Eye (tissue), 1 donor: ENCODE data around the gene RALGAPA2.

Source experiments
- DNase-seq: peaks from one replicate; pipeline ENCODE4 v3.0.0-alpha.2; 2015

RALGAPA2 gene

DNA sequence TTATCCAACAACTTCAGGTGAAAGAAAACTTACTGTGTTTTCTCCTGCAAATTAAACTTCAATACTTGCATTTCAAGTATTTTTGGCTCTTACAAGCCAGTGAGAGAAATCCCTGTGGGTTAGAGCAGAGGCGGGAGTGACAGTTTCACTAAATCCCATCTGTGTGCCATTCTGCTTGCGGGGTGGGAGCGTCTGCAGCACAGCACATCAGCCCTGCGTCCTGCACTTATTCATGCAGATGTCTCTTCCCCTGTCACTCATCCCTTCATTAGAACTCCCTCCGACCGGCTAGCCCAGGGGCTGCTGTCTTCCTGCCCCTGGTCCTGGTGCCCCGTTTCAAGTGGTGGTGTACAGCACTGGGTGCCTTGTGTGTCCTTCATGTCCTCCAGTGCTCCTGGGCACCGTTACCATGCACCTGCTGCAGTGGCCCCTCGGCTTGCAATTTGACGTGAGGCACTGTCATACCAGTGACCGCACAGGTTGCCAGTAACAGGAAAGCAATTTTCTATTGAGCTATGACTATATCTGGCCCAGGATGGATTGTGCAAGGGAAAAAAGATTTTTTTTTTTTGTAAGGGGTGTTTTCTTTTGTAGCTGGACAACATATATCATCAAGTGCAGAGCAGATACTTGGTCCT is 285.1 kb downstream of the RALGAPA2 start:
- DNase-seq, result no peak

DNA sequence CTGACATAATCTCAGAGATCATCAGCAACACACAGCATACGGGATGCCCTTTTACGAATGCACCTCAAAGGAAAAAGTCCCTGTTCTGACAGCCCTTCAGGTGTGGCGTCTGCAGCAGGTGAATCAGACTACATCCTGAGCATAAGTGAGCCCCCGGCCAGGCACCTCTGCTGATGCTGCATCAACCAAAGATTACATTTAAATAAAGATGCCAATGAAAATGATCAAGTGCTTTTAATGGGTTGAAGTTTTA is 285.9 kb downstream of the RALGAPA2 start:
- no peak for DNase-seq

DNA sequence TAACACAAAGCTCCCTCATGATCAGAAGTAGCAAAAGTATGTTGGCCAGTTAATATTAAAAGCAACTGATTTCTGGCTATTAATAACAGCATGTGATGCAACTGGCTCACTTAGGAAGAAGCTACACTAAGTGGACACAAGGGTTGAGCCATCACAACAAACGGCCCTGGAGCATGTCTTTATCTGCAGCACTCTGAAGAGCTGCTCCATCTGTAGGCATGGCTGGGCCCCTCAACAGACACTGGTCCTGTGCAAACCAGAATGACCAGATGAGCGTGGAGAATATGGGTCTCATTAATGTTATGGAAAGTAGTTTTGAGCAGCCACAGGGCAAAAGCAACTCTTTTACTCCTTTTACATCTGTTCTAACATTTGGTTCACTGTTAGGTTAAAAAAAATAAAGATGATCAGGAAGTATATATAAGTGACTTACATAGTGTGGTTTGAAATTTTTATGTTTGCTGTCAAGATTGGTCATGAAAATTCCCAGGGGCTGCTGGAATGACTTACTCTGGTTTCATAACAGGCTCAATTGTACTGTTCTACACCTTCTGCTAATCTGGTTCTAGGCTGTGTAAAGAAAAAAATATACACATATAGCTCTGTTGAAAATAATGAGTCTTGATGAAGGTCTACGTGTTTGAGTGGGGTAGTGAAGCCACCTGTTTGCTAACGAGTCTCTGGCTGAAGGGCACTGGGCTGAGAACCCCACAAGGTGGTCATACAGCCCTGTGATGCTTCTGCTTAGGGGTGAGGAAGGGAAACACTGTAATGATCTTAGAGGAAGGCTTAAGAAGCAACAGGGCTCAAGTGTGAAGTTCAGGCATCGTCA is 286.4 kb downstream of the RALGAPA2 start:
- no peak for DNase-seq

DNA sequence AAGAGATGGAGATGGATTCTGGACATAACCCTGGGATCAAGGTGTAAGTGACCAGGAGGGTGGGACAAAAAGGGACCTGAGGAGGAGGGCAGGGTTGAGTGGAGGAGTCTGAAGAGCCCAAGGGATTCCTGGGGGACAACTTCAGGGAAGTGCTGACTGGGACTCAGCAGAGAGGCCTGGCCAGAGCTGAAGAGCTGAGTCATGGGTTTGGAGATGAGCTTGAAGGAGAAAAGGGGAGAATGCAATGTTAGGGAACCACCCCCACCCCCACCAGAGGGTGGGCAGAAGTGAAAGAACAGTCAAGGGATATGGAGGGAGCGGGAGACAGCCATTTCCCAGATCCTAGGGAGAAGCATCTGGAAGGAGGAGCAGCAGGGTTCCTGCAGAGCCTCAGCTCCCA is 289.3 kb downstream of the RALGAPA2 start:
- DNase-seq, result no peak

DNA sequence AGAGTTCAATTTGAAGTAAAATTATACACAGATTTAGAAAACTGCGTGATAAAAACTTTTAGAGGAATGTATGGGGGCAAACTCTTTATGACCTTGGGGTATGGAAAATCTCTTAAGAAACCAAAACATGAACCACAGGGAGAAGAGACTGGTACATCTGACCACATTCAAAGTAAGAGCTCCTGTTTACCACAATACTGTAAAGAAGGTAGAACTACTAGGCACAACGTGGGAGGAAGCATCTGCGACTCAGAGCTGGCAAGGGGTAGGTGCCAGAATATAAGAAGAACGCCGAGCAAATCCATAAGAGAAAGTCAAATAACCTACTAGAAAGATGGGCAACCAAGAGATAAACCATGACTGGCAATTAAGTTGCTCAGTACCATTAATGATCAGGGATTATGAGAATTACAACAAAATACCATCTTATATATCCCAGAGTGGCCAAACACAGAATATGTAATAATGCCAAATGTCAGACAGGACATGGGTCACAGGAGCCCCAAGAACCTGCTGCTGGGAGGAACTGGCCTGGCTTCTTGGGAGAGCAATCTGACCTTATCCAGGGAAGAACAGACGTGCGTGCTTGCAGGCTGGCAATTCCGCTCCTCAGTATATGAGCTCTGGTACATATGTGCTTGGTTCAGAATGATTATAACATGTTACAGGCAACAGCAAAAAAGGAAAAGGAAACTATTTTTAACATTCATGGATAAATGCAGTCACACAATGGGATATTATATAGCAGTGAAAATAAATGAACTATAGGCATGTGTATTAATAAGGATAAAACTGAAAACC is 294.4 kb downstream of the RALGAPA2 start:
- no peak for DNase-seq

DNA sequence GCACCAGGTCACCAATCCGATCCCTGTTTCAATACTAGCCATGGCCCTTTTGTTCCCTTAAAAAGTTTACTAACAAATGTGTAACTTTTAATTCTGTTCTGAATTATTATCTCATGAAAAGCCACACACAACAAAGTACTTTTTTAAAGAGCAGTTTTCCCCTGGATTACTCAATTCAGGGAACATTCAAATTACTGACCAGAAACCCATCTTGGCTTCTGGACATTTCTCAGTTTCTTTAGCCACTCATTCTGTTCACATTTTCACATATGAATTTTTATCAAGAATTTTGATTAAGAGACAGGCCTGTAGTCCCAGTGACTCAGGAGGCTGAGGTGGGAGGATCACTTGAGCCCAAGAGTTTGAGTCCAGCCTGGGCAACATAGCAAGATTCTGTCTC is 297.1 kb downstream of the RALGAPA2 start:
- DNase-seq, result no peak

DNA sequence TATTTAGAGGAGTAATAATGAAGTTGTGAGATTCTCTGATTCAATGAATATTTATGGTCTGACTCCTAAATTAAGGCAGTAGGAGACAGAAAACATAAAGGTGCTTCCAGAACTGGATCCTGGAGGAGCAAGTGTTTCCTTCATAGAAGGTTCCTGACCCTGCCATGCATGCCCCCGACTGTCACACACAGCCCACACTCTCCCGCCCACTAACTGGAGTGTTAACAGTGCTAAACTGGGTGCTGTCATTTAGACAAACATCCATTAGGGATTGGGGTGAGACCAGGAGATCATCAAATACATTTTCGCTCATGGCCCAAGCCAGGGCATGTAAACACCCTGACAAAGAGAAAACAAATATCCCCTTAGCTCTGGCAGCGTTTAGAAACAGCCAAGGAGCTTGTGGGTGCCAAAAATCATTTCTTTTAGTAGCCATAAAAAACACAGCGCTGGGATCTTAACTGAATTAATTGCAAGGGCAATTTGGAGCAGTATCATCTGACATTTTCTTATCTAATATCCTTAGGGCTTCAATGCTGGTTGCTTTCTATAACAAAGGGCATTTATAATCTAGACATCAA is 297.7 kb downstream of the RALGAPA2 start:
- no peak for DNase-seq

DNA sequence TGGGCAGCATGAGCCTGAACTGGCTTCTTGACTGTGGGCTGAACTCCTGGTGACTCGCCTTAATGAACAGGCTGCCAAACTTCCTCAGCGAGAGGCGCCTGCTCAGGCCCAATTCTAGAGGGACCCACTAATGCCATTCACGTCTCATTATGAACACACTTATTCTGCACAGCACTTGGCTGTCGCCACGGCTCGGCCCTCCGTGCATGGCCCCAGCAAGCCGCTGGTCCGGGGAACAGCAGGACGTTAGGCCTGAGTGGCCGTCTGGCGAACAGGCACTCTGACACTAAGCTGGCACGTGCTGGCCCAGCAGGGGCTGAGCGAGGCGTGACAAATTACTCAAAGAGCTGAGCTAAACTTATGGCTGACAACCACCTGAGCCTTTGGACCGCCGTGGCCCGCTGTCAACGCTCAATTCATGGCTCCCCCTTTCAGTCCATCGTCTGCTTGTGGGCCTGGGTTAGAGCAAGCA is 298.6 kb downstream of the RALGAPA2 start:
- DNase-seq, result peak; percentile 79

DNA sequence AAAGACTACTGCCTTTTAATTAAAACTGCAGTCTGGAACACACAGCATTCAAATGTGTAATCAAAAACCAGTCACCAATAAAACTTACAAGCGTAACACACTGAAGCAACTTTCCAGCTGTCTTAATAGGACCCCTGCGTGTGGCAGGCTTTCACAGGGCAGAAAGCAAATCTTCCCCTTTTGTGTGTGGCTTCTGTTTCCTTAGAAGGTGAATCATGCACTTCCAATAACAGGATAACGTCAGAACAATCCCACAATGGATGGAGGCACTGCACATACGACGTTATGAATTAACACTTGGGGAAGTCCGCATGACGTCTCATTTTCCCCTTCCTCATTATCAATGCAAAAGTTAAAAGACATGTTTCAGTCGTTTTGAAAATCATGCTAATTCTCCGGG is 299.7 kb downstream of the RALGAPA2 start:
- DNase-seq, result peak; percentile 36

DNA sequence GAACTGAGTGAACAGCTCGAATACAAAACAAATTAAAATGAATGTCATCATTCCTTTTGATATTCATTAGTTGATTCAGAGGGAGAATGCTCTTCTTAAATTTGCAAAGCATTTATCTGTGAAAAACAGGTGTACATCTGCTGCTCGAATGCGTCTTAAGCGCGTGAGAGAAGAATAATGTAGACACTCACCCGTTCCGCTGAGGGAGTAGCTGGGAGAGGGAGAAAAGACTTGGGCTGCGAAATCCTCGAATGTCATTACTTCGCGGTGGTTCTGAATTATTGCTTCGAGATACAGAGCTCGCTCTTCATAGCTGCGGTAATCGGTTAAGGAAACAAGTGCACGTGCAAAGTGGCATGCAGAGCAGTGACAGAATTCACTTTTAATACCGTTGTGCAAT is 300.6 kb downstream of the RALGAPA2 start:
- peak; percentile 56 for DNase-seq

DNA sequence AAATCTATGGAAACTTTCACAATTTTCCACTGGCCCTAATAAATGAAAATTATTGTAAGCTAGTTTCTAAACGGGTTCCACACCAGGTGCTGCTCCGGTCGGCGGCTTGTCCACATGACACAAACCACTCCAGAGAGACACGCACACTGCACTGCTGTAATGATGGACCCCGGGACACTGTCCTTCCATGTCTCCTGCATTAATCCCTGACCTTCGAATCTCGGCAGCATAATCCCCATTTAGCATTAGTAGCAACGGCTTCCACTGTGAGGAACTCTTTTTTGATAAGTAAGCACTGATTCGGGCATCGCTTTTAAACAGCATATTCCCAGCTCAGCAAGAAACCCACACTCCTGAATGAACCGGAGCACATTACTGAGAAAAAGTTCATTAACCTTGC is 301.0 kb downstream of the RALGAPA2 start:
- peak; percentile 68 for DNase-seq

DNA sequence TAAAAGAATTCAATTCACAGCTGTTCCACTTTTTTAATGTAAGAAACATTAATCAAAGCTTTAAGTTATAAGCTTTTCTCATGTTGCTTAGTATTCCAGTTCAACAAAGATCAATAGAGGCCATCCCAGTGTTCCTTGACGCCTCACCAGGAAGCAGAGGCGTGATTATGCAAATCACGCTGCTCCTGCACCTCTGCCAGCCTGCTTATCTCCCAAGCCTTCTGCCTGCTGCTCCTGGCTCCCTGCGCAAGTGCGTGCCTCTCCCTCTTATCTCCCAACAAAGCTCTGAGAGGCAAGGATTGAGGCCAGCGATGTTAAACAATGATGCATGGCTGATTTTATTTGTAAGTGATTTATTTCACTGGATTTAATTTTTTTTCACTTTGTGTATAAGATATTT is 301.8 kb downstream of the RALGAPA2 start:
- peak; percentile 78 for DNase-seq

DNA sequence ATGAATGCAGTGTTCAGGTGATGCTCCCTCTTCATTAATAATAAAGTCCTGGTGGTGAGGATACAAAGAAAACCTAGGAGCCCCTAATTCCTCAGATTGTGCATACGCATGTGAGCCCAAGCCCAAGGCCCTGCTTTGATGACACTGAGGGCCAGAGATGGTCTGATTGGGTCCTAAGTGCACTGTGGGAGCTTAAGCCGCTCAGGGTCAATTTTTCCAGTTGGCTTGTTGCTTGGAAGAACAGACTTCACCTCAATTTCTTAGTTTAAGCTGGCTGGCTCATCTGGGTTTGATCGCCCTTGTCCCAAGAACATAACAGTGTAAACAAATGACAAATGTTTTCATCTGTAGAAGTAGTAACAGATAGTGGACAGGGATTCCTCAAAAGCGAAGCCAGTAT is 303.1 kb downstream of the RALGAPA2 start:
- DNase-seq, result peak; percentile 79

DNA sequence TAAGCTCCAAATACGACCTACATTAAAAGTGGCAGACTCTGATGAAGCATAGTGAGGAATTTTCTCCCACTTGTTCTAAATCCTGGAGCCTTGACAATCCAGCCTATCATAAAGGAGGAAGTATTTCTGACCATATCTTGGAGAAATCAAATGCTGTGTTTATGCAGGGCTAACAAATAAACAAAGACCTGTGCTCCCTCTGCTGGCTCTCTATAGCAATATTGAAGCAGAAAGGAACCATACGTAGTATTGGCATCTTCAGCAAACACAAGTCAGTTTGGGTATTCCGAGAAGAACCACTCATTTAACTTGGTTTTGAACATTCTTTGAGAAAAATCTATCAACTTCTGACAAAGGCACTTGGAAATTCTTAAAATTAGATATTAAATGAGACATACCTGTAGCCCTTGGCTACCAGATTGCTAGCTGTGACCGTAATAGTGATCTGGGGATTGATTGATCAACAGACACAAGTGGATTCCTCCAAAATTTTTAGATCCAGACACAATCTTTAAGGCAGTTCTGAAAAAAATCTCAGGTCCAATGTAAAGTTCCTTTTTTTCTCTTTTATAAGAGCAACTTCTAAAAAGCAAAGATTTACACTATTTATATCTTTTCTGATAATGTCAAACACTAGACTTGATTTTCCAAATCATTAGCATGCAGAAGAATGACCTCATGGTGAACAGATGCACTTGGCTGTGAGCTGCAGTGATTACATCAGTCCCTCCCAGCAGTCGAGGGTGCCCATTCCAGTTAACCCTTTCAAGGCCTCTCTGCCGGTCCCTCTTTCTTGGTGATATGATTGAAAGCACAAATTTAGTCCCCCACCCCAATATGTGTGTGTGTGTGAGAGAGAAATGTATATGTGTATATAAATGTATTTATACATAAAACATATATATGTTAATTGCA is 304.3 kb downstream of the RALGAPA2 start:
- peak; percentile 72 for DNase-seq

DNA sequence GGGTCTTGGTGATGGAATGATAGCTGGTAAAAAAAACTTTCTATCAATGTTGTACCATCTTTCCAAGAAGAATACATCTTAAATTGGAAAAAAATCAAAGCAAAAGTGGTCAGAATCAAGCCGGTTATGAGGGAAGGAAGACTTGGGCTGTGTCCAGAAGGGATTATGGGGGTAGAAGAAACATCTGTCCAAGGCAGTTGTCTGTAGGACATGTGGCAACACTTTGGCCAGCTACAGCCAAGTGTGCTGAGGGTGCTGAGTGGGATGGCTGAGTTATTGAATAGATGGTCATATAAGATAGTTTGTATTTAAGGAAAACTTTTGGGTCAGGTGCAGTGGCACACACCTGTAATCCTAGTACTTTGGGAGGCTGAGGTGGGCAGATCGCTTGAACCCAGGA is 306.1 kb downstream of the RALGAPA2 start:
- DNase-seq, result no peak

DNA sequence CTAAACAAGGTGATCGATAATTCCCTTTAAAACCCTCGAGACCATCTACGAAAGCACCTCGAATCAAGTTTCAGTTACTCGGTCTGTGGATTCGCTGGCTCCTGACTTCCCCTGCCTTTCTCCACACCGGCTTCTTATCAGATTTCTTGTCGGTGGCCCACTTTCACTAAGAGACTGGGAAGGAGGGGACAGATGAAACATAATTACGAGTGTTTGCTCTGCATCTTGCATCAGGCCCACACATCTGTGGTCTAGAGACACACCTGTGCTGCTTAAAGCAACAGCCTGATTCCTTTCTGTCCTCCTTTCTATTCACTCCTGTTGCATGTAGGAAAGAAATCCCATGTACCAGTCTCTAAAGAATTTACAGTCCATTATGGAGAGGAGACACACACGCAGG is 306.8 kb downstream of the RALGAPA2 start:
- no peak for DNase-seq

DNA sequence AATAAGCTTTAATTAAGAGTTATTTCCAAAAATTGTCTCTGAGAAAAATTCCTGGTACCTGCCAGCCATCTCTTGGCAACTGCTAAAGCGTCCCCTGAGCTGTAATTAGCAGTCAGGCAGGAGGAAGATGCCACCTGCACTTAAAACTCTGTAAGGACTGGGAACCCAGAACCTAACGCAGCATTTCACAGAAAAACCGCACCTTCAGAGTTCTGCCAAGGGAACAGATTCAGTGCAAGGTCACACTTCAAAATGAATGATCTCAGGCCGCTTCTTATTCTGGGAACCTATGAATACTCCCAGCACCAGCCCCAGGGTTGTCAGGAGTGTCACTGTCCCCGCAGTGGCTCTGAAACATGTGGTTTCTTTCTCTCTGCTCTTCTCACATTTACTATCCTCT is 307.8 kb downstream of the RALGAPA2 start:
- DNase-seq, result no peak

DNA sequence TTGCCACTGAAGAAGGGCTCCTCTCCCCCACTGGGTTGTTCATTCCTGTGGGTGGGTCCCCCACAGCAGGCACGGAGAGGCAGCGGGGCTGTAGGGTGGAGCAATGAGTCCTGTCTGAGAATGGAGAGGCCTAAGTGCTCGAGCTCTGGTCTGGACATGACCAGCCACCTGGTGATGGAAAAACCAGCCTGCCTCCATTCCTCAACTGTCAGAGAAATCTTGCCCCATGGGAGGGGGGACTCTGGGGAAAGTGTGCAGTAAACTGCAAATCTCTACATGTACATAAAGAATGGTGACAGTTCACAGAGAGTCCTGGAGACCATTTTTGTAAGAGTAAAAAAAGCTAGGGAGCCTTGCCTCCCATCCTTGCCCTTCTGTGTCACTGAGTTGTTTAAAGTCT is 310.5 kb downstream of the RALGAPA2 start:
- DNase-seq, result no peak

DNA sequence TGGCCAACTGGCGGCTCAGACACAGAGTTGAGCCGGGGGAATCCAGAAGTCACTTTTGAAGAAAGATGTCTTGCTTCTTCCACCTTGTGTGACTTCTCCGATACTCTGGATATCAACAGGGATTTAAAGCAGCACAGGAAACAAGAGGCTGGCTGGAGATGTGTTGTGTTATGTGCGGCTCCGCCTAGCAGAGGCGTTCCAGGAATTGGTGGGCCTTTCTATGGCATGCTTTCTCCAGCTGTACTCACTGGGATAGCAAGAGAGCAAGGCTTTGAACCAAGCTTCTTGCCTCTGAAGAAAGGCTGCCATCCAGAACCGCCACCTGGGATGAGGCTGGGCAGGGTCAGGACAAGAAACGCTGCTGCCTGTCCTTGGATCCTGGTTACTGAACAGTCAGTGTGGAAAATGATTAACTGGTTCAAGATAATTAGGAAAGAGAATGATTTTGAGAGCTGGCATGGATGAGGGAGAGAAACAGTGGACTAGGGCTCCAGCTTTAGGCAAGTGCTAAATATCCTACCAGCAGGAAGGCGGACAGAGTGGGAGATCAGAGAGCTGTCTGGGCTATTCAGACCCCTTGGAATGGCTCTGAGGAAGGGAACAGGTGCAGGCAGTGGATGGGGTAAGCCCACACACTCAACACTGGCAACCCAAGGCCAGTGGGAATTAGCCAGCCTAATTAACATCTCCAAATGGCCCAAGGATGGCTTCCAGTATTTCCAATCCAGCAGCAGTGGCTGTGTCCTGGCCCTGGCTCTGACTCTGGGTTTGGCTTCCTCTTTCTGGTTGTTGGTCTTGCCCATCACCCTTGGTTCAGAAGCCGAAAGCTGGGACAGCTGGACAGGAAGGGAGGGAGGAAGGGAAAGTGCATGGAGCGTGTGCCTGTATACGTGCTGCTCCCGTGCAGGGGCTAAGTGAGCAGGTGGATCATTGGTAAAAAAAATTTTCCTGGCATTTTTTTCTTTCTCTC is 312.6 kb downstream of the RALGAPA2 start:
- no peak for DNase-seq

DNA sequence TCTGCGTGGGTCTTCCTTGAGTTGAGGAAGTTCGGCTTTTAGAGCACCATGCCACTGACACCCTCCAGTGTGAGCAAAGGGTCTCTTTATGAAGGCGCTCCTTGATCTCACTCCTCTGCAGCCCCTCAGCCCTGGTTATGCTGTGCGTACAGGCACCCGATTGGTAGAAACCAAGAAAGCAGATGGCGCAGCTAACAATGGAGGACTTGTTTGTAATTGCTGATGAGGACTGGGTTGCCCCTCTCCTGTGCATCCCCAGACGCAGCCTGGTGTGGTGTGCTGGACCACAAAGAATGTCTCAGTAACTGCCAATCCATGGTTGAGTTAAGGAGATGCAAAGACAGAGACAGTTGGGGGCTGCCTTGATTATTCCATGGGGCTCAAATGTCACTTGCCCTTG is 314.3 kb downstream of the RALGAPA2 start:
- DNase-seq, result no peak

DNA sequence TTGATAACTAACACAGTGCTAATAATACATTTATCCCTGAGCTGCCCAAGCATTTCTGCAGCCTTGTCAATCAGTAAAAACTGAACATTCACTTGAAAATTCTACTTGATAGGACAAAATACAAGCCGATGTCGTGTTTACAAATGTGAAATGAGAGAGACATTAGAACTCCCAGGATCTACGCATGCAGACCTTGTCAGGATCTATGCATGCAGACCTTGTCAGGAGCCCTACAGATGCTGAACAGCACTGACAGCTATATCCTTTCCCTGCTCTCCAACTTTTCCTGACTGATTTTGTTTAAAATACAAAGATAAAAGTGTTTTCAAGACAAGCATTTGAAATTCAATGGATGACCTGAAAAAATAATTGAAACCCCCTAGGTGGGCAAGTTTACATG is 315.6 kb downstream of the RALGAPA2 start:
- peak; percentile 44 for DNase-seq
